Stimulated activated memory B cell treated with anti-CD40 and anti-IgM and Interleukin-4, amounts not matched to agents 10 μg/mL and 1 μg/mL and 100 μg/mL, for 72 hours (primary cell): ENCODE measurements around the gene RASAL2.
"Not testable (repeated sequence)": the region's sequence is repeated elsewhere in the genome, so short reads cannot be mapped to it uniquely, and the experiment has no call there.

ENCODE experiments used
- ATAC-seq: fragments of 150-1000 bp; cut with Tn5 transposase; 2 replicates; pipeline ENCODE4 v1.10.0; 2021
- H3K27ac Mint-ChIP-seq: one replicate; pipeline ENCODE4 v1.8.0; 2022; ENCODE audit warnings: mild to moderate bottlenecking, mixed read lengths
- H3K27me3 Mint-ChIP-seq: one replicate; pipeline ENCODE4 v1.8.0; 2022; ENCODE audit warnings: mixed read lengths
- H3K36me3 Mint-ChIP-seq: one replicate; pipeline ENCODE4 v1.8.0; 2022; ENCODE audit warnings: mixed read lengths
- H3K4me1 Mint-ChIP-seq: one replicate; pipeline ENCODE4 v1.8.0; 2022; ENCODE audit warnings: mixed read lengths
- H3K4me3 Mint-ChIP-seq: one replicate; pipeline ENCODE4 v1.8.0; 2022; ENCODE audit warnings: mild to moderate bottlenecking, moderate library complexity, mixed read lengths
- H3K9me3 Mint-ChIP-seq: one replicate; pipeline ENCODE4 v1.8.0; 2022; ENCODE audit warnings: mixed read lengths

RASAL2 gene

GRCh38 chr1:178330153-178330552 is 236.2 kb downstream of the RASAL2 start:
- Mint-ChIP-seq H3K27ac (no peak overlapping the region), H3K9me3 (no peaks in the 10 kb centered on the region), H3K36me3 (no peaks in the 10 kb centered on the region), H3K4me3 (no peak overlapping the region), H3K27me3 (peaks cover 2% of the 10 kb centered on the region), H3K4me1 (peaks cover under 1% of the 10 kb centered on the region)
- no peak for ATAC-seq

- no peak overlapping the region for H3K27ac Mint-ChIP-seq
- no peak overlapping the region for H3K4me3 Mint-ChIP-seq
- ATAC-seq = no peak
- H3K4me1 Mint-ChIP-seq = no peaks in the 10 kb centered on the region
- no peaks in the 10 kb centered on the region for H3K9me3 Mint-ChIP-seq
- no peaks in the 10 kb centered on the region for H3K36me3 Mint-ChIP-seq
- H3K27me3 Mint-ChIP-seq = peaks cover 9% of the 10 kb centered on the region
Observed at GRCh38 chr1:178330848-178331497, 237.1 kb downstream of the RASAL2 start.

GRCh38 chr1:178335426-178335825 is 241.5 kb downstream of the RASAL2 start:
- Mint-ChIP-seq H3K4me1 (no peaks in the 10 kb centered on the region), H3K27me3 (peaks cover 9% of the 10 kb centered on the region), H3K9me3 (no peaks in the 10 kb centered on the region), H3K36me3 (no peaks in the 10 kb centered on the region), H3K27ac (no peak overlapping the region), H3K4me3 (no peak overlapping the region)
- no peak for ATAC-seq

GRCh38 chr1:178337091-178337706 is 243.3 kb downstream of the RASAL2 start:
- no peak for ATAC-seq
- H3K4me3 Mint-ChIP-seq = no peak overlapping the region
- H3K4me1 Mint-ChIP-seq = no peaks in the 10 kb centered on the region
- no peaks in the 10 kb centered on the region for H3K36me3 Mint-ChIP-seq
- no peaks in the 10 kb centered on the region for H3K9me3 Mint-ChIP-seq
- peaks cover 9% of the 10 kb centered on the region for H3K27me3 Mint-ChIP-seq
- H3K27ac Mint-ChIP-seq = no peak overlapping the region

- H3K4me3 Mint-ChIP-seq = no peak overlapping the region
- H3K27ac Mint-ChIP-seq = no peak overlapping the region
- ATAC-seq = no peak
- no peaks in the 10 kb centered on the region for H3K4me1 Mint-ChIP-seq
- peaks cover 9% of the 10 kb centered on the region for H3K27me3 Mint-ChIP-seq
- H3K36me3 Mint-ChIP-seq = no peaks in the 10 kb centered on the region
- no peaks in the 10 kb centered on the region for H3K9me3 Mint-ChIP-seq
Observed at GRCh38 chr1:178339834-178340233, 245.9 kb downstream of the RASAL2 start.

GRCh38 chr1:178341261-178341956 is 247.5 kb downstream of the RASAL2 start:
- no peak for ATAC-seq
- Mint-ChIP-seq H3K4me3 (no peak overlapping the region), H3K36me3 (no peaks in the 10 kb centered on the region), H3K27ac (no peak overlapping the region), H3K27me3 (no peaks in the 10 kb centered on the region), H3K9me3 (no peaks in the 10 kb centered on the region), H3K4me1 (no peaks in the 10 kb centered on the region)

GRCh38 chr1:178342745-178343144 is 248.8 kb downstream of the RASAL2 start:
- Mint-ChIP-seq H3K36me3 (no peaks in the 10 kb centered on the region), H3K9me3 (no peaks in the 10 kb centered on the region), H3K27me3 (no peaks in the 10 kb centered on the region), H3K27ac (no peak overlapping the region), H3K4me3 (no peak overlapping the region), H3K4me1 (no peaks in the 10 kb centered on the region)
- no peak for ATAC-seq

- H3K4me1 Mint-ChIP-seq = no peaks in the 10 kb centered on the region
- H3K4me3 Mint-ChIP-seq = no peak overlapping the region
- peak; percentile 60 for ATAC-seq
- H3K27me3 Mint-ChIP-seq = no peaks in the 10 kb centered on the region
- no peak overlapping the region for H3K27ac Mint-ChIP-seq
- no peaks in the 10 kb centered on the region for H3K9me3 Mint-ChIP-seq
- no peaks in the 10 kb centered on the region for H3K36me3 Mint-ChIP-seq
Observed at GRCh38 chr1:178344513-178345091, 250.7 kb downstream of the RASAL2 start.

GRCh38 chr1:178345238-178345637 is 251.3 kb downstream of the RASAL2 start:
- Mint-ChIP-seq H3K9me3 (no peaks in the 10 kb centered on the region), H3K27me3 (peaks cover 5% of the 10 kb centered on the region), H3K4me3 (no peak overlapping the region)

GRCh38 chr1:178345807-178346206 is 251.9 kb downstream of the RASAL2 start:
- no peak overlapping the region for H3K27ac Mint-ChIP-seq
- H3K27me3 Mint-ChIP-seq = peaks cover 11% of the 10 kb centered on the region
- H3K9me3 Mint-ChIP-seq = no peaks in the 10 kb centered on the region
- no peak for ATAC-seq
- H3K4me1 Mint-ChIP-seq = no peaks in the 10 kb centered on the region
- H3K4me3 Mint-ChIP-seq = no peak overlapping the region
- no peaks in the 10 kb centered on the region for H3K36me3 Mint-ChIP-seq

More at GRCh38 chr1:178345238-178345637, 251.3 kb downstream of the RASAL2 start:
- no peak overlapping the region for H3K27ac Mint-ChIP-seq
- H3K4me1 Mint-ChIP-seq = no peaks in the 10 kb centered on the region
- ATAC-seq = no peak
- no peaks in the 10 kb centered on the region for H3K36me3 Mint-ChIP-seq

- no peaks in the 10 kb centered on the region for H3K4me1 Mint-ChIP-seq
- peaks cover 8% of the 10 kb centered on the region for H3K36me3 Mint-ChIP-seq
- peaks cover 27% of the 10 kb centered on the region for H3K27me3 Mint-ChIP-seq
- H3K9me3 Mint-ChIP-seq = peaks cover 9% of the 10 kb centered on the region
- H3K27ac Mint-ChIP-seq = no peak overlapping the region
- no peak for ATAC-seq
- no peak overlapping the region for H3K4me3 Mint-ChIP-seq
Observed at GRCh38 chr1:178349801-178350200, 255.9 kb downstream of the RASAL2 start.

GRCh38 chr1:178351911-178352310 is 258.0 kb downstream of the RASAL2 start:
- H3K27ac Mint-ChIP-seq, H3K36me3 Mint-ChIP-seq, H3K4me1 Mint-ChIP-seq, ATAC-seq, H3K9me3 Mint-ChIP-seq, H3K4me3 Mint-ChIP-seq: not testable (repeated sequence)
- peaks cover 27% of the 10 kb centered on the region for H3K27me3 Mint-ChIP-seq

GRCh38 chr1:178352790-178353416 is 259.0 kb downstream of the RASAL2 start:
- Mint-ChIP-seq H3K4me3 (no peak overlapping the region), H3K27ac (no peak overlapping the region), H3K27me3 (peaks cover 27% of the 10 kb centered on the region), H3K9me3 (peaks cover 9% of the 10 kb centered on the region), H3K36me3 (peaks cover 8% of the 10 kb centered on the region), H3K4me1 (no peaks in the 10 kb centered on the region)
- no peak for ATAC-seq

- ATAC-seq = no peak
- no peak overlapping the region for H3K27ac Mint-ChIP-seq
- H3K27me3 Mint-ChIP-seq = peaks cover 27% of the 10 kb centered on the region
- peaks cover 8% of the 10 kb centered on the region for H3K36me3 Mint-ChIP-seq
- no peaks in the 10 kb centered on the region for H3K4me1 Mint-ChIP-seq
- peaks cover 9% of the 10 kb centered on the region for H3K9me3 Mint-ChIP-seq
- no peak overlapping the region for H3K4me3 Mint-ChIP-seq
Observed at GRCh38 chr1:178353524-178353923, 259.6 kb downstream of the RASAL2 start.

- no peaks in the 10 kb centered on the region for H3K4me1 Mint-ChIP-seq
- H3K36me3 Mint-ChIP-seq = peaks cover 8% of the 10 kb centered on the region
- H3K27me3 Mint-ChIP-seq = peaks cover 26% of the 10 kb centered on the region
- peaks cover 9% of the 10 kb centered on the region for H3K9me3 Mint-ChIP-seq
- no peak overlapping the region for H3K4me3 Mint-ChIP-seq
- no peak overlapping the region for H3K27ac Mint-ChIP-seq
- no peak for ATAC-seq
Observed at GRCh38 chr1:178354816-178355215, 260.9 kb downstream of the RASAL2 start.
